ENCODE measurements around the gene INTS7.

The INTS7 gene

GRCh38 chr1:212055333-212055732 lies 20.0 kb upstream of the INTS7 start:
- DNase-seq (ENCODE audit: extremely low read depth, low read depth): no peak
- TF ChIP-seq CTCF (IDR thresholded peaks at IDR 0.05; ENCODE audit: low read depth, low read length, missing control alignments): no peak
- H3K4me3 ChIP-seq (replicated peaks; ENCODE audit: low read depth, low read length): no peak overlapping the region

- no peak for DNase-seq (ENCODE audit: extremely low read depth, low read depth)
- TF ChIP-seq CTCF (IDR thresholded peaks at IDR 0.05; ENCODE audit: low read depth, low read length, missing control alignments): no peak
- no peak overlapping the region for H3K4me3 ChIP-seq (replicated peaks; ENCODE audit: low read depth, low read length)
These were observed 18.6 kb upstream of the INTS7 start for GRCh38 chr1:212053993-212054392.

DNA sequence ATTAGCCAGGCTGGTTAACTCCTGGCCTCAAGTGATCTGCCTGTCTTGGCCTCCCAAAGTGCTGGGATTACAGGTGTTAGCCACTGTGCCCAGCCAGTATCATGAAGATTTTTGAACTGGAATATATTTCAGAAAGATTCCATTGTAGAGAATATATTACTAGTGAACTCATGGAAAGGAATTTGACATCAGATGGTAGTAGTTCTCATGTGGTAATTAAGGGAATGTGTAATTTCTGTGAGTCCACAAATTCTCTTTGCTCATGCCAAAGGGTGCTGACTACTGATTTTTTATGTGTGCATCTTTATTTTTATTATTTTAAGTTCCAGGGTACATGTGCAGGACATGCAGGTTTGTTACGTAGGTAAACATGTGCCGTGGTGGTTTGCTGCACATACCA lies 10.6 kb upstream of the INTS7 start:
- DNase-seq (ENCODE audit: extremely low read depth, low read depth): no peak
- H3K4me3 ChIP-seq (replicated peaks; ENCODE audit: low read depth, low read length): no peak overlapping the region
- TF ChIP-seq CTCF (IDR thresholded peaks at IDR 0.05; ENCODE audit: low read depth, low read length, missing control alignments): no peak

DNA sequence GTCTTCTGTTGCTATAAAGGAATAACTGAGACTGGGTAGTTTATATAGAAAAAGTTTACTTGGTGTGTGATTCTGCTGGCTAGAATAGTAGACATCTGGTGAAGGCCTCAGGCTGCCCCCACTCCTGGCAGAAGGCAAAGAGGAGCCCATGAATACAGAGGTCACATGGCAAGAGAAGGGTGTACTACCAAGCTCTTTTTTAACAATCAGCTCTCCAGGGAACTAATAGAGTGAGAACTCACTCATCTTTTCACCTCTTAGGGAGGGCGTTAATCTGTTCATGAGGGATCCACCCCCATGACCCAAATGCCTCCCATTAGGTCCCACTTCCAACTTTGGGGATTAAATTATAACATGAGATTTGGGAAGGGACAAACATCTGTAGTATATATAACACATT lies 9.5 kb upstream of the INTS7 start:
- no peak for DNase-seq (ENCODE audit: extremely low read depth, low read depth)
- no peak overlapping the region for H3K4me3 ChIP-seq (replicated peaks; ENCODE audit: low read depth, low read length)
- TF ChIP-seq CTCF (IDR thresholded peaks at IDR 0.05; ENCODE audit: low read depth, low read length, missing control alignments): no peak

- TF ChIP-seq CTCF (IDR thresholded peaks at IDR 0.05; ENCODE audit: low read depth, low read length, missing control alignments): no peak
These were observed 7.1 kb upstream of the INTS7 start for GRCh38 chr1:212042436-212042835.

GRCh38 chr1:212040629-212041412 lies 5.5 kb upstream of the INTS7 start:
- TF ChIP-seq CTCF (IDR thresholded peaks at IDR 0.05; ENCODE audit: low read depth, low read length, missing control alignments): no peak
- H3K4me3 ChIP-seq (replicated peaks; ENCODE audit: low read depth, low read length): no peak overlapping the region
- no peak for DNase-seq (ENCODE audit: extremely low read depth, low read depth)

More at GRCh38 chr1:212042436-212042835, 7.1 kb upstream of the INTS7 start:
- no peak for DNase-seq (ENCODE audit: extremely low read depth, low read depth)
- H3K4me3 ChIP-seq (replicated peaks; ENCODE audit: low read depth, low read length): no peak overlapping the region

DNA sequence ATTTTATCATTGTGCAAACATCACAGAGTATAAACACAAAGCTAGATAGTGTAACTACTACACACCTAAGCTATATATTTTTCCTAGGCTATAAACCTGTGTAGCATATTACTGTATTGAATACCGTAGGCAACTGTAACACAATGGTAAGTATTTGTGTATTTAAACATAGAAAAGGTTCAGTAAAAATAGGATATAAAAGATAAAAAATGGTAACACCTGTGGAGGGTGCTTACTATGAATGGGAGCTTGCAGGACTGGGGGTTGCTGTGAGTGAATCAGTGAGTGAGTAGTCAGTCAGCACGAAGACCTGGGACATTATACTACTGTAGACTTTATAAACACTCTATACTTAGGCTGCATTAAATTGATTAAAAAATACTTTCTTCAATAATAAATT lies 4.3 kb upstream of the INTS7 start:
- H3K4me3 ChIP-seq (replicated peaks; ENCODE audit: low read depth, low read length): no peak overlapping the region

More for the DNA sequence above, 4.3 kb upstream of the INTS7 start:
- DNase-seq (ENCODE audit: extremely low read depth, low read depth): no peak
- no peak for TF ChIP-seq CTCF (IDR thresholded peaks at IDR 0.05; ENCODE audit: low read depth, low read length, missing control alignments)

Measured in HFF-Myc (cell line).